ENCODE results near the gene CABLES2.

Gene CABLES2

GRCh38 chr20:62437927-62438326 lies 30.8 kb upstream of the CABLES2 start:
- WGBS (ENCODE audit: extremely low coverage, insufficient coverage, insufficient read length), result no CpG with 5 or more reads among the region's 24 CpGs
- Histone ChIP-seq H3K27me3 (ENCODE audit: insufficient read depth, low read length) (no peaks in the 10 kb centered on the region), H2BK12ac (ENCODE audit: low read length) (no peak overlapping the region), H3K9me3 (ENCODE audit: insufficient read depth, low read depth, low read length) (no peaks in the 10 kb centered on the region), H3K79me1 (ENCODE audit: low read length) (no peaks in the 10 kb centered on the region), H3K27ac (ENCODE audit: low read depth, low read length) (no peak overlapping the region), H2AFZ (ENCODE audit: insufficient read depth, low read length, poor library complexity) (no peak overlapping the region), H3K4me3 (ENCODE audit: low read depth, low read length) (no peak overlapping the region), H3K14ac (ENCODE audit: low read length) (no peak overlapping the region), H3K4ac (ENCODE audit: low read depth, low read length) (no peak overlapping the region), H3K4me1 (ENCODE audit: control insufficient read depth in 1 of 2, insufficient read depth in 2 of 2, low read length in 2 of 2) (no peaks in the 10 kb centered on the region), H3K79me2 (ENCODE audit: control insufficient read depth, insufficient read depth, low read length, poor library complexity) (no peaks in the 10 kb centered on the region), H3K18ac (ENCODE audit: low read length) (no peak overlapping the region), H2AK5ac (ENCODE audit: low read length) (no peak overlapping the region), H4K8ac (ENCODE audit: low read depth, low read length) (no peak overlapping the region), H2BK5ac (ENCODE audit: low read depth, low read length, poor library complexity) (no peak overlapping the region), H3K36me3 (ENCODE audit: control insufficient read depth in 1 of 2, insufficient read depth in 2 of 2, low read length in 2 of 2) (no peaks in the 10 kb centered on the region), H3K4me2 (ENCODE audit: low read length) (no peak overlapping the region), H2BK120ac (ENCODE audit: insufficient read depth, low read length, poor library complexity) (no peak overlapping the region), H3K9ac (ENCODE audit: low read length) (no peak overlapping the region), H4K12ac (ENCODE audit: low read depth, low read length) (no peak overlapping the region), H3K23ac (ENCODE audit: low read length) (no peak overlapping the region), H4K91ac (ENCODE audit: low read depth, low read length) (no peak overlapping the region)
- DNase-seq, result no peak

GRCh38 chr20:62437496-62437895 lies 30.4 kb upstream of the CABLES2 start:
- Histone ChIP-seq H4K8ac (ENCODE audit: low read depth, low read length) (no peak overlapping the region), H4K91ac (ENCODE audit: low read depth, low read length) (no peak overlapping the region), H2AFZ (ENCODE audit: insufficient read depth, low read length, poor library complexity) (no peak overlapping the region), H3K4me3 (ENCODE audit: low read depth, low read length) (no peak overlapping the region), H2BK120ac (ENCODE audit: insufficient read depth, low read length, poor library complexity) (no peak overlapping the region), H3K4ac (ENCODE audit: low read depth, low read length) (no peak overlapping the region), H3K9ac (ENCODE audit: low read length) (no peak overlapping the region), H3K23ac (ENCODE audit: low read length) (no peak overlapping the region), H3K4me2 (ENCODE audit: low read length) (no peak overlapping the region), H3K4me1 (ENCODE audit: control insufficient read depth in 1 of 2, insufficient read depth in 2 of 2, low read length in 2 of 2) (no peaks in the 10 kb centered on the region), H3K27me3 (ENCODE audit: insufficient read depth, low read length) (no peaks in the 10 kb centered on the region), H4K12ac (ENCODE audit: low read depth, low read length) (no peak overlapping the region), H3K9me3 (ENCODE audit: insufficient read depth, low read depth, low read length) (no peaks in the 10 kb centered on the region), H3K79me2 (ENCODE audit: control insufficient read depth, insufficient read depth, low read length, poor library complexity) (no peaks in the 10 kb centered on the region), H3K36me3 (ENCODE audit: control insufficient read depth in 1 of 2, insufficient read depth in 2 of 2, low read length in 2 of 2) (no peaks in the 10 kb centered on the region), H3K79me1 (ENCODE audit: low read length) (no peaks in the 10 kb centered on the region), H3K18ac (ENCODE audit: low read length) (no peak overlapping the region), H2BK12ac (ENCODE audit: low read length) (no peak overlapping the region), H2AK5ac (ENCODE audit: low read length) (no peak overlapping the region), H2BK5ac (ENCODE audit: low read depth, low read length, poor library complexity) (no peak overlapping the region), H3K27ac (ENCODE audit: low read depth, low read length) (no peak overlapping the region), H3K14ac (ENCODE audit: low read length) (no peak overlapping the region)
- WGBS (ENCODE audit: extremely low coverage, insufficient coverage, insufficient read length), result no CpG with 5 or more reads among the region's 12 CpGs
- DNase-seq, result peak in 1 of 2 donors; percentile 34

- Histone ChIP-seq H3K18ac (ENCODE audit: low read length) (no peak overlapping the region), H2AFZ (ENCODE audit: insufficient read depth, low read length, poor library complexity) (no peak overlapping the region), H4K8ac (ENCODE audit: low read depth, low read length) (no peak overlapping the region), H3K9me3 (ENCODE audit: insufficient read depth, low read depth, low read length) (no peaks in the 10 kb centered on the region), H3K4me3 (ENCODE audit: low read depth, low read length) (no peak overlapping the region), H3K79me1 (ENCODE audit: low read length) (no peaks in the 10 kb centered on the region), H3K79me2 (ENCODE audit: control insufficient read depth, insufficient read depth, low read length, poor library complexity) (no peaks in the 10 kb centered on the region), H3K27ac (ENCODE audit: low read depth, low read length) (no peak overlapping the region), H3K4me1 (ENCODE audit: control insufficient read depth in 1 of 2, insufficient read depth in 2 of 2, low read length in 2 of 2) (no peaks in the 10 kb centered on the region), H4K91ac (ENCODE audit: low read depth, low read length) (no peak overlapping the region), H3K27me3 (ENCODE audit: insufficient read depth, low read length) (no peaks in the 10 kb centered on the region), H2BK5ac (ENCODE audit: low read depth, low read length, poor library complexity) (no peak overlapping the region), H2BK120ac (ENCODE audit: insufficient read depth, low read length, poor library complexity) (no peak overlapping the region), H3K4ac (ENCODE audit: low read depth, low read length) (no peak overlapping the region), H3K36me3 (ENCODE audit: control insufficient read depth in 1 of 2, insufficient read depth in 2 of 2, low read length in 2 of 2) (no peaks in the 10 kb centered on the region), H4K12ac (ENCODE audit: low read depth, low read length) (no peak overlapping the region), H3K4me2 (ENCODE audit: low read length) (no peak overlapping the region), H3K23ac (ENCODE audit: low read length) (no peak overlapping the region), H2AK5ac (ENCODE audit: low read length) (no peak overlapping the region), H3K14ac (ENCODE audit: low read length) (no peak overlapping the region), H2BK12ac (ENCODE audit: low read length) (no peak overlapping the region), H3K9ac (ENCODE audit: low read length) (no peak overlapping the region)
- WGBS (ENCODE audit: extremely low coverage, insufficient coverage, insufficient read length), result no CpG with 5 or more reads among the region's 3 CpGs
- DNase-seq, result no peak
These were observed 29.6 kb upstream of the CABLES2 start for GRCh38 chr20:62436692-62437091.

GRCh38 chr20:62433658-62434497 lies 26.8 kb upstream of the CABLES2 start:
- no peak overlapping the region for H4K91ac ChIP-seq (ENCODE audit: low read depth, low read length)
- H3K23ac ChIP-seq (ENCODE audit: low read length), result no peak overlapping the region
- peaks cover 1 to 4% of the 10 kb centered on the region in 2 experiments for H3K4me1 ChIP-seq (ENCODE audit: control insufficient read depth in 1 of 2, insufficient read depth in 2 of 2, low read length in 2 of 2)
- no peak overlapping the region for H3K4ac ChIP-seq (ENCODE audit: low read depth, low read length)
- H3K4me3 ChIP-seq (ENCODE audit: low read depth, low read length), result no peak overlapping the region
- no peak for DNase-seq
- no peak overlapping the region for H4K8ac ChIP-seq (ENCODE audit: low read depth, low read length)
- no peak overlapping the region for H3K14ac ChIP-seq (ENCODE audit: low read length)
- H3K79me2 ChIP-seq (ENCODE audit: control insufficient read depth, insufficient read depth, low read length, poor library complexity), result no peaks in the 10 kb centered on the region
- H4K12ac ChIP-seq (ENCODE audit: low read depth, low read length), result no peak overlapping the region
- no peak overlapping the region for H2AFZ ChIP-seq (ENCODE audit: insufficient read depth, low read length, poor library complexity)
- H3K27ac ChIP-seq (ENCODE audit: low read depth, low read length), result no peak overlapping the region
- H3K9ac ChIP-seq (ENCODE audit: low read length), result no peak overlapping the region
- no peak overlapping the region for H2BK5ac ChIP-seq (ENCODE audit: low read depth, low read length, poor library complexity)
- no peak overlapping the region for H2AK5ac ChIP-seq (ENCODE audit: low read length)
- no peak overlapping the region for H2BK12ac ChIP-seq (ENCODE audit: low read length)
- no peak overlapping the region for H3K18ac ChIP-seq (ENCODE audit: low read length)
- H3K4me2 ChIP-seq (ENCODE audit: low read length), result no peak overlapping the region
- no peak overlapping the region for H2BK120ac ChIP-seq (ENCODE audit: insufficient read depth, low read length, poor library complexity)
- H3K9me3 ChIP-seq (ENCODE audit: insufficient read depth, low read depth, low read length), result no peaks in the 10 kb centered on the region
- no peaks in the 10 kb centered on the region for H3K27me3 ChIP-seq (ENCODE audit: insufficient read depth, low read length)
- H3K79me1 ChIP-seq (ENCODE audit: low read length), result peaks cover 7% of the 10 kb centered on the region
- H3K36me3 ChIP-seq (ENCODE audit: control insufficient read depth in 1 of 2, insufficient read depth in 2 of 2, low read length in 2 of 2), result no peaks in the 10 kb centered on the region
- no CpG with 5 or more reads among the region's 32 CpGs for WGBS (ENCODE audit: extremely low coverage, insufficient coverage, insufficient read length)
